Testis (tissue), 3 donors: ENCODE data around the gene ROR2. TPM values are rescaled to one million over a fixed set of nuclear protein-coding genes. Genes with fewer than 3 reads are reported as not detected.

Source experiments
- DNase-seq: peaks from one replicate; pipeline ENCODE4 v3.0.0-alpha.2; 2019
- H3K27ac ChIP-seq, 2 donors: fragments of 200-600 bp; sonication (generic); one replicate each; pipeline ENCODE4 v1.5.1; 2019
- H3K27me3 ChIP-seq: fragments of 200-600 bp; sonication (generic); one replicate; pipeline ENCODE4 v1.5.1; 2019
- H3K36me3 ChIP-seq: fragments of 200-600 bp; sonication (generic); one replicate; pipeline ENCODE4 v1.5.1; 2017; ENCODE audit warnings: low read depth; ENCODE audit errors: missing control alignments
- H3K4me1 ChIP-seq: fragments of 200-600 bp; sonication (generic); one replicate; pipeline ENCODE4 v1.5.1; 2019
- H3K4me3 ChIP-seq, 2 donors: fragments of 200-600 bp; sonication (generic); one replicate each; pipeline ENCODE4 v1.5.1; 2017 to 2019
- H3K9me3 ChIP-seq: fragments of 200-600 bp; sonication (generic); one replicate; pipeline ENCODE4 v1.5.1; 2017
- CTCF ChIP-seq, 3 experiments: fragments of 450-650 bp in 2 of 3; fragments of 200-600 bp in 1 of 3; sonication (generic) in 1 of 3; IDR thresholded peaks; one replicate each; pipeline ENCODE4 v1.5.1; 2016 to 2019; ENCODE audit warnings: antibody characterized with exemption in 3 of 3, mild to moderate bottlenecking in 2 of 3, moderate library complexity in 1 of 3
- POLR2A ChIP-seq: fragments of 450-650 bp; IDR thresholded peaks from one replicate; pipeline ENCODE4 v1.6.1; 2017; ENCODE audit warnings: antibody characterized with exemption, mild to moderate bottlenecking, moderate library complexity
- WGBS, 2 donors: methylation state at CpG; one replicate each; pipeline ENCODE4 v1.1.5; 2018; 5-methylcytosine and 5-hydroxymethylcytosine counted together
- intact Hi-C: fragments of 100-400 bp; cut with DNase I; formaldehyde crosslinking; loops from one replicate; pipeline ENCODE4 v1.15.1; 2023; ENCODE audit warnings: low total_unique reads
- polyA plus RNA-seq: library from polyadenylated mRNA; stranded (reverse); fragments of 350-450 nt; fragmentation: Illumina TruSeq; extraction: RNeasy Lipid Tissue Mini Kit (QIAGEN cat#74804); gene quantifications from one replicate; pipeline ENCODE4 v1.2.3, GENCODE V29; 2014; ENCODE audit warnings: low read depth, low replicate concordance; ENCODE audit not compliant: insufficient read depth
- total RNA-seq, 2 donors: library from RNA; depleted of rRNA; stranded (reverse); fragments of >200 nt; gene quantifications; one replicate each; pipeline ENCODE4 v1.2.3, GENCODE V29; 2016

The ROR2 gene
- total and polyA plus RNA-seq, 3 donors from 2014 or later, result 11.5 to 16.5 (median 12.3) TPM

DNA sequence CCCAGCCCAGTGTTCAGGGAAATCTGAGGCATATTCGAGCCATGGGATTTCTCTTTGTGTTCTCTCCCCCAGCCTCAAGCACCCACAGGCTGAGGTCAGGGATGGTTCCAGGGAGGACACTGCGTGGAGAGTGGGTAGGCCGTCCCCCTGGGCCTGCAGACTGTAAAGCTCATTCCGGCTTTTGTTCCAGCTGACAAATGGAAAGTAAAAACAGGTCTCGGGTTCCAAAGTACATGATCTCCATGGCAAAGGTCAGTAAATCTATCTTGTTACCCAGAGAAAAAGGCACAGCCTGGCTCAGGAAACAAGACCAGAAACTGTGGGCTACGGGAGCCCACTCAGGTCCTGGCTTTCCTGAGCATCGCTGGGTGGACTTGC, 116.2 kb downstream of the ROR2 start:
- no peaks in the 10 kb centered on the region for H3K4me1 ChIP-seq
- H3K27ac ChIP-seq, result no peak overlapping the region

GRCh38 chr9:91833096-91833877, 116.7 kb downstream of the ROR2 start:
- no peak for DNase-seq
- Histone ChIP-seq H3K9me3 (no peaks in the 10 kb centered on the region), H3K4me1 (no peaks in the 10 kb centered on the region), H3K36me3 (no peaks in the 10 kb centered on the region), H3K4me3 (no peak overlapping the region), H3K27ac (no peak overlapping the region), H3K27me3 (no peaks in the 10 kb centered on the region)
- intact Hi-C loops, result no loop called here
- WGBS, 2 donors, result 88 to 90% methylated on average over 8 to 25 of the region's 25 CpGs
- TF ChIP-seq CTCF (IDR thresholded peaks at IDR 0.05) (no peak), POLR2A (no peak)

More for the DNA sequence above, 116.2 kb downstream of the ROR2 start:
- TF ChIP-seq CTCF (IDR thresholded peaks at IDR 0.05) (no peak), POLR2A (no peak)
- Histone ChIP-seq H3K27me3 (no peaks in the 10 kb centered on the region), H3K36me3 (no peaks in the 10 kb centered on the region), H3K4me3 (no peak overlapping the region), H3K9me3 (no peaks in the 10 kb centered on the region)
- intact Hi-C loops, result no loop called here
- WGBS, 2 donors, result 49 to 57% methylated on average over 7 of the region's 7 CpGs
- DNase-seq, result no peak

- TF ChIP-seq CTCF (IDR thresholded peaks at IDR 0.05) (no peak), POLR2A (no peak)
- Histone ChIP-seq H3K27ac (no peak overlapping the region), H3K9me3 (no peaks in the 10 kb centered on the region), H3K4me3 (no peak overlapping the region), H3K36me3 (no peaks in the 10 kb centered on the region), H3K4me1 (no peaks in the 10 kb centered on the region), H3K27me3 (no peaks in the 10 kb centered on the region)
- 96 to 97% methylated on average over 7 of the region's 7 CpGs for WGBS, 2 donors
- DNase-seq, result no peak
- intact Hi-C loops, result no loop called here
Observed at GRCh38 chr9:91832322-91832721, 117.7 kb downstream of the ROR2 start.

- TF ChIP-seq POLR2A, result no peak
- TF ChIP-seq CTCF (IDR thresholded peaks at IDR 0.05), result no peak
- Histone ChIP-seq H3K36me3 (no peaks in the 10 kb centered on the region), H3K27ac (no peak overlapping the region), H3K27me3 (no peaks in the 10 kb centered on the region), H3K9me3 (no peaks in the 10 kb centered on the region), H3K4me1 (no peaks in the 10 kb centered on the region), H3K4me3 (no peak overlapping the region)
- 95 to 96% methylated on average over 7 to 8 of the region's 8 CpGs for WGBS, 2 donors
- intact Hi-C loops, result no loop called here
- DNase-seq, result no peak
Observed at GRCh38 chr9:91825866-91826265, 124.2 kb downstream of the ROR2 start.

DNA sequence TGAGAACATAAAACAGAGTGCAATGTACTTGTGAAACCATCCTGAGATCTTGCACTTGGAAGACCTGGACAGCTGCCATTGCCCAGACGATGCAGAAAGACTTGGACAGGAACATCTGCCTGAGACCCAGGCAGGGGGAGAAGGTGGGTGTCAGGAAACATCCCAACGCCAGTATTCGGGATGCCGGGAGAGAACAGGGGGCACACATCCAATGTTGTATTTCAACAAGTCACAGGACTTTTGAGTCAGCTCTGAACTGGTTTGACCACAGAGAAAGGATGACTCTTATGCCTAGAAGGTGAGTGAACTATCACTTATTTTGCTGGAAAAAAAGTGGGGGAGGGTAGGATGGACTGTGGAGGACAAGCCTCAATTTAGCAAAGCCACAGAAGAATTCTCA, 124.6 kb downstream of the ROR2 start:
- WGBS, 2 donors, result 59 to 69% methylated on average over 4 of the region's 4 CpGs

More for the DNA sequence above, 124.6 kb downstream of the ROR2 start:
- Histone ChIP-seq H3K27me3 (no peaks in the 10 kb centered on the region), H3K9me3 (no peaks in the 10 kb centered on the region), H3K27ac (no peak overlapping the region), H3K36me3 (no peaks in the 10 kb centered on the region), H3K4me3 (no peak overlapping the region), H3K4me1 (no peaks in the 10 kb centered on the region)
- TF ChIP-seq CTCF (IDR thresholded peaks at IDR 0.05) (no peak), POLR2A (no peak)
- DNase-seq, result no peak
- intact Hi-C loops, result no loop called here
